ENCODE measurements around the gene DENND2A. TPM values are rescaled to one million over a fixed set of nuclear protein-coding genes. Genes with fewer than 3 reads are reported as not detected.
"Not testable (repeated sequence)": the region's sequence is repeated elsewhere in the genome, so short reads cannot be mapped to it uniquely, and the experiment has no call there.

Gene DENND2A
- total RNA-seq, 1 donor from 2014 or later: 7.5 TPM

DNA sequence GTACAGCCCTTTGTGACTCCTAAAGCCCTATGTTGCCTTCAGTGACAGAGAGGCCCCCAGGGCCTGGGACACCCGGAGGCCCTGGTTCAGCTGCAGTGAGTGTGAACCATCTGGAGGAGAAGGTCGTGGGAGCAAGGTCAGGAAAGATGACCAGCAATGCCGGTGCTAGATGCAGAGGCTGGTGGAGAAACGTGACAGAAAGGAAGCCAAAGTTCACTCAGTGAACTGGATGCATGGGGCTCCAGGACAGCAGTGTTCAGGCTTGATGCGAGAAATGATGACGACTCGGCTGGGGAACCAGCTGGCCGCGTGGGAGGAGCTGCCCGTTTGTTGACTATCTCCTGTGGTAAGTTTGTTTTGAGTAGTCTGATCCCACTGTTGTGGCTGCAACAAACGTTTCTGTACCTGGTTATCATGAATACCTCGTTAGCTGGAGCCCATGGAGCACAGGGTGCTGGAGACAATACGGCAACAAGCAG, 107.2 kb downstream of the DENND2A start:
- no peak for DNase-seq (ENCODE audit: low spot score in 2 of 2)
- Histone ChIP-seq H3K27ac (no peak overlapping the region), H3K36me3 (no peaks in the 10 kb centered on the region), H3K27me3 (no peaks in the 10 kb centered on the region), H3K9me3 (no peaks in the 10 kb centered on the region), H3K4me1 (no peaks in the 10 kb centered on the region), H3K4me3 (no peak overlapping the region)
- intact Hi-C loops (cut with DNase I): no loop called here
- TF ChIP-seq CTCF (IDR thresholded peaks at IDR 0.05): no peak

GRCh38 chr7:140529428-140529827, 111.2 kb downstream of the DENND2A start:
- intact Hi-C loops (cut with DNase I); H3K27me3 ChIP-seq; DNase-seq (ENCODE audit: low spot score in 2 of 2); H3K36me3 ChIP-seq; H3K27ac ChIP-seq; H3K4me3 ChIP-seq; H3K9me3 ChIP-seq; H3K4me1 ChIP-seq: not testable (repeated sequence)

GRCh38 chr7:140526787-140527664, 113.6 kb downstream of the DENND2A start:
- intact Hi-C loops (cut with DNase I): no loop called here
- Histone ChIP-seq H3K27ac (no peak overlapping the region), H3K36me3 (no peaks in the 10 kb centered on the region)

DNA sequence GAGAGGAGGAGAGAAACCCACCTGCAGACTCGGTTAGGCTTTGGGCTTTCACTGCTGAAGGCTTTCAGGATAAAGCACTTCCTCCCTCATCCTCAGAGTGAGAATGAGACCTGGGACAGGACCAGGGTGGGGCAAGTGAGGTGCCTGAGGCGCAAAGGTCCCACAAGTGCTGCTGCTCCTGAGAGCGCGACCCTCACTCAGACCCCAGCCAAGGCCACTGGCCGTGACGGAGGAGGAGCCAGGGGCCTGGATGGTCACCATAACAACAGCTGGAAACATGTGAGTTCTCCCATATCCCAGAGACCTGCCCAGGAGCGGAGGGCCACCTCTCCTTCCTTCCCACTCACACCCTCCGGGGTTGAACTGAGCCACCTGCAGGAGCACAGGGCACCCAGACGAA, 114.4 kb downstream of the DENND2A start:
- no peaks in the 10 kb centered on the region for H3K36me3 ChIP-seq
- no peak overlapping the region for H3K27ac ChIP-seq
- no peak for DNase-seq (ENCODE audit: low spot score in 2 of 2)
- no peaks in the 10 kb centered on the region for H3K27me3 ChIP-seq
- no peaks in the 10 kb centered on the region for H3K4me1 ChIP-seq
- TF ChIP-seq CTCF (IDR thresholded peaks at IDR 0.05): no peak
- H3K4me3 ChIP-seq: no peak overlapping the region
- H3K9me3 ChIP-seq: no peaks in the 10 kb centered on the region
- intact Hi-C loops (cut with DNase I): no loop called here

More at GRCh38 chr7:140526787-140527664, 113.6 kb downstream of the DENND2A start:
- Histone ChIP-seq H3K4me1 (no peaks in the 10 kb centered on the region), H3K9me3 (no peaks in the 10 kb centered on the region), H3K27me3 (no peaks in the 10 kb centered on the region), H3K4me3 (no peak overlapping the region)
- no peak for DNase-seq (ENCODE audit: low spot score in 2 of 2)
- TF ChIP-seq CTCF (IDR thresholded peaks at IDR 0.05): no peak

GRCh38 chr7:140525743-140526142, 114.9 kb downstream of the DENND2A start:
- no peak overlapping the region for H3K4me3 ChIP-seq
- no peak overlapping the region for H3K27ac ChIP-seq
- H3K27me3 ChIP-seq: no peaks in the 10 kb centered on the region
- no peak for DNase-seq (ENCODE audit: low spot score in 2 of 2)
- H3K4me1 ChIP-seq: no peaks in the 10 kb centered on the region
- H3K36me3 ChIP-seq: no peaks in the 10 kb centered on the region
- no peaks in the 10 kb centered on the region for H3K9me3 ChIP-seq
- TF ChIP-seq CTCF (IDR thresholded peaks at IDR 0.05): no peak
- intact Hi-C loops (cut with DNase I): no loop called here

DNA sequence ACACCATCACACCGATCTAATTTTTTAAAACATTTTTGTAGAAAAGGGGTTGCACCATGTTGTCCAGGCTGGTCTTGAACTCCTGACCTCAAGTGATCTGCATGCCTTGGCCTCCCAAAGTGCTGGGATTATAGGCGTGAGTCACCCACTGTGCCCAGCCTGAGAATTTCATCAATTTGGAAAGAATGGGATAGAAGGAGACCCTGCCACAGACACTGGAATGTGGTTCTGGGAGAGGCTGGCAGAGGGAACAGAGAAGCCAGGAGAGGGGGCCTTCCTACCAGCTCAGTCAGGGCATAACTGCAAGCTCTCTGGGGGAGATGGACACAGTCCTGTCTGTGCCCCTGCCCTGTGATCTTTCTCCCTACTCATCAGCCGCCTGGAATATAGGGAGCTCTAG, 119.2 kb downstream of the DENND2A start:
- Histone ChIP-seq H3K27ac (no peak overlapping the region), H3K4me1 (peaks cover 0 to 3% of the 10 kb centered on the region in 2 donors), H3K27me3 (no peaks in the 10 kb centered on the region), H3K36me3 (no peaks in the 10 kb centered on the region), H3K9me3 (no peaks in the 10 kb centered on the region), H3K4me3 (no peak overlapping the region)
- TF ChIP-seq CTCF (IDR thresholded peaks at IDR 0.05): no peak
- no peak for DNase-seq (ENCODE audit: low spot score in 2 of 2)
- intact Hi-C loops (cut with DNase I): no loop called here
